HEK293 (cell line): Measurements from ENCODE around the gene NRSN2.

Source experiments
- FEZF1 ChIP-seq: fragments of 450-650 bp; formaldehyde crosslinking; IDR thresholded peaks from 2 replicates; pipeline ENCODE4 v1.5.1; 2016; ENCODE audit warnings: missing biosample characterization, missing genetic modification characterization
- GFI1B ChIP-seq: fragments of 450-650 bp; formaldehyde crosslinking; IDR thresholded peaks from 2 replicates; pipeline ENCODE4 v1.5.1; 2016; ENCODE audit warnings: missing biosample characterization, missing genetic modification characterization
- GLI4 ChIP-seq: fragments of 450-650 bp; formaldehyde crosslinking; IDR thresholded peaks from 2 replicates; pipeline ENCODE4 v1.5.1; 2016; ENCODE audit warnings: missing biosample characterization, missing genetic modification characterization
- KLF1 ChIP-seq: fragments of 450-650 bp; formaldehyde crosslinking; IDR thresholded peaks from 2 replicates; pipeline ENCODE4 v1.5.1; 2016; ENCODE audit warnings: missing biosample characterization, missing genetic modification characterization
- KLF10 ChIP-seq: fragments of 450-650 bp; IDR thresholded peaks from 2 replicates; pipeline ENCODE4 v1.5.1; 2018; ENCODE audit warnings: missing biosample characterization, mild to moderate bottlenecking, missing genetic modification characterization
- OSR2 ChIP-seq: fragments of 450-650 bp; formaldehyde crosslinking; IDR thresholded peaks from 2 replicates; pipeline ENCODE4 v1.5.1; 2016; ENCODE audit warnings: missing biosample characterization, missing genetic modification characterization
- YY1 ChIP-seq: fragments of 450-650 bp; formaldehyde crosslinking; IDR thresholded peaks from 2 replicates; pipeline ENCODE4 v1.5.1; 2018; ENCODE audit warnings: missing biosample characterization, missing genetic modification characterization
- ZBTB17 ChIP-seq: fragments of 450-650 bp; formaldehyde crosslinking; IDR thresholded peaks from 2 replicates; pipeline ENCODE4 v1.5.1; 2016; ENCODE audit warnings: missing biosample characterization, missing genetic modification characterization
- ZNF157 ChIP-seq: fragments of 450-650 bp; formaldehyde crosslinking; IDR thresholded peaks from 2 replicates; pipeline ENCODE4 v1.5.1; 2016; ENCODE audit warnings: missing biosample characterization, missing genetic modification characterization
- ZNF2 ChIP-seq: fragments of 450-650 bp; formaldehyde crosslinking; IDR thresholded peaks from 2 replicates; pipeline ENCODE4 v1.5.1; 2016; ENCODE audit warnings: missing biosample characterization, missing genetic modification characterization
- ZNF221 ChIP-seq: fragments of 450-650 bp; formaldehyde crosslinking; IDR thresholded peaks from 2 replicates; pipeline ENCODE4 v1.5.1; 2017; ENCODE audit warnings: missing biosample characterization, missing genetic modification characterization, borderline replicate concordance
- ZNF239 ChIP-seq: fragments of 450-650 bp; formaldehyde crosslinking; IDR thresholded peaks from 2 replicates; pipeline ENCODE4 v1.5.1; 2016; ENCODE audit warnings: missing biosample characterization, missing genetic modification characterization
- ZNF341 ChIP-seq: fragments of 450-650 bp; formaldehyde crosslinking; IDR thresholded peaks from 2 replicates; pipeline ENCODE4; 2016; ENCODE audit warnings: low read depth, missing biosample characterization, missing genetic modification characterization
- ZNF394 ChIP-seq: fragments of 450-650 bp; formaldehyde crosslinking; IDR thresholded peaks from 2 replicates; pipeline ENCODE4 v1.5.1; 2016; ENCODE audit warnings: missing biosample characterization, missing genetic modification characterization, mild to moderate bottlenecking, moderate library complexity, borderline replicate concordance
- ZNF529 ChIP-seq: fragments of 450-650 bp; formaldehyde crosslinking; IDR thresholded peaks from 2 replicates; pipeline ENCODE4 v1.5.1; 2017; ENCODE audit warnings: missing genetic modification characterization, missing biosample characterization; ENCODE audit not compliant: insufficient replicate concordance
- ZNF555 ChIP-seq: fragments of 450-650 bp; formaldehyde crosslinking; conservative IDR thresholded peaks from 2 replicates; pipeline ENCODE4 v1.5.1; 2017; ENCODE audit warnings: missing biosample characterization, mild to moderate bottlenecking, missing genetic modification characterization, inconsistent platforms
- ZNF571 ChIP-seq: fragments of 450-650 bp; formaldehyde crosslinking; IDR thresholded peaks from 2 replicates; pipeline ENCODE4 v1.5.0; 2017; ENCODE audit warnings: missing biosample characterization, missing genetic modification characterization
- ZNF596 ChIP-seq: fragments of 450-650 bp; IDR thresholded peaks from 2 replicates; pipeline ENCODE4 v1.5.0; 2018; ENCODE audit warnings: missing biosample characterization, mild to moderate bottlenecking, missing genetic modification characterization, moderate library complexity
- ZNF621 ChIP-seq: fragments of 450-650 bp; formaldehyde crosslinking; IDR thresholded peaks from 2 replicates; pipeline ENCODE4 v1.5.1; 2017; ENCODE audit warnings: missing biosample characterization, missing genetic modification characterization
- ZNF624 ChIP-seq: fragments of 450-650 bp; formaldehyde crosslinking; IDR thresholded peaks from 2 replicates; pipeline ENCODE4 v1.5.1; 2017; ENCODE audit warnings: missing biosample characterization, missing genetic modification characterization
- ZNF76 ChIP-seq: fragments of 450-650 bp; formaldehyde crosslinking; IDR thresholded peaks from 2 replicates; pipeline ENCODE4; 2016; ENCODE audit warnings: low read depth, missing biosample characterization, missing genetic modification characterization, borderline replicate concordance
- ZNF791 ChIP-seq: fragments of 450-650 bp; formaldehyde crosslinking; IDR thresholded peaks from 2 replicates; pipeline ENCODE4 v1.5.1; 2016; ENCODE audit warnings: missing biosample characterization, missing genetic modification characterization
- ZNF830 ChIP-seq: fragments of 450-650 bp; IDR thresholded peaks from 2 replicates; pipeline ENCODE4 v1.5.0; 2018; ENCODE audit warnings: missing biosample characterization, missing genetic modification characterization, low read depth, mild to moderate bottlenecking, moderate library complexity
- ZNF837 ChIP-seq: fragments of 450-650 bp; formaldehyde crosslinking; IDR thresholded peaks from 2 replicates; pipeline ENCODE4 v1.5.1; 2016; ENCODE audit warnings: missing biosample characterization, missing genetic modification characterization
- ZSCAN16 ChIP-seq: fragments of 450-650 bp; formaldehyde crosslinking; IDR thresholded peaks from 2 replicates; pipeline ENCODE4 v1.5.1; 2016; ENCODE audit warnings: missing biosample characterization, missing genetic modification characterization
- ZSCAN23 ChIP-seq: fragments of 450-650 bp; formaldehyde crosslinking; IDR thresholded peaks from 2 replicates; pipeline ENCODE4 v1.5.1; 2016; ENCODE audit warnings: missing biosample characterization, missing genetic modification characterization
- TF ChIP-seq, protein P1 (sequence below): fragments of 450-650 bp; formaldehyde crosslinking; IDR thresholded peaks from 2 replicates; pipeline ENCODE4 v1.5.1; 2016; ENCODE audit warnings: missing biosample characterization, missing genetic modification characterization
- TF ChIP-seq, protein P2 (sequence below): fragments of 450-650 bp; formaldehyde crosslinking; IDR thresholded peaks from 2 replicates; pipeline ENCODE4 v1.5.1; 2016; ENCODE audit warnings: missing biosample characterization, missing genetic modification characterization
- TF ChIP-seq, protein P3 (sequence below): fragments of 450-650 bp; formaldehyde crosslinking; IDR thresholded peaks from 2 replicates; pipeline ENCODE4 v1.5.1; 2016; ENCODE audit warnings: missing biosample characterization, missing genetic modification characterization
- TF ChIP-seq, protein P4 (sequence below): fragments of 450-650 bp; formaldehyde crosslinking; IDR thresholded peaks from 2 replicates; pipeline ENCODE4 v1.5.1; 2016; ENCODE audit warnings: missing biosample characterization, missing genetic modification characterization
- TF ChIP-seq, protein P5 (sequence below): fragments of 450-650 bp; formaldehyde crosslinking; IDR thresholded peaks from 2 replicates; pipeline ENCODE4 v1.5.1; 2016; ENCODE audit warnings: missing biosample characterization, missing genetic modification characterization, borderline replicate concordance
- TF ChIP-seq, protein P6 (sequence below): fragments of 450-650 bp; formaldehyde crosslinking; IDR thresholded peaks from 2 replicates; pipeline ENCODE4 v1.5.1; 2017; ENCODE audit warnings: missing biosample characterization, missing genetic modification characterization

NRSN2 gene

DNA sequence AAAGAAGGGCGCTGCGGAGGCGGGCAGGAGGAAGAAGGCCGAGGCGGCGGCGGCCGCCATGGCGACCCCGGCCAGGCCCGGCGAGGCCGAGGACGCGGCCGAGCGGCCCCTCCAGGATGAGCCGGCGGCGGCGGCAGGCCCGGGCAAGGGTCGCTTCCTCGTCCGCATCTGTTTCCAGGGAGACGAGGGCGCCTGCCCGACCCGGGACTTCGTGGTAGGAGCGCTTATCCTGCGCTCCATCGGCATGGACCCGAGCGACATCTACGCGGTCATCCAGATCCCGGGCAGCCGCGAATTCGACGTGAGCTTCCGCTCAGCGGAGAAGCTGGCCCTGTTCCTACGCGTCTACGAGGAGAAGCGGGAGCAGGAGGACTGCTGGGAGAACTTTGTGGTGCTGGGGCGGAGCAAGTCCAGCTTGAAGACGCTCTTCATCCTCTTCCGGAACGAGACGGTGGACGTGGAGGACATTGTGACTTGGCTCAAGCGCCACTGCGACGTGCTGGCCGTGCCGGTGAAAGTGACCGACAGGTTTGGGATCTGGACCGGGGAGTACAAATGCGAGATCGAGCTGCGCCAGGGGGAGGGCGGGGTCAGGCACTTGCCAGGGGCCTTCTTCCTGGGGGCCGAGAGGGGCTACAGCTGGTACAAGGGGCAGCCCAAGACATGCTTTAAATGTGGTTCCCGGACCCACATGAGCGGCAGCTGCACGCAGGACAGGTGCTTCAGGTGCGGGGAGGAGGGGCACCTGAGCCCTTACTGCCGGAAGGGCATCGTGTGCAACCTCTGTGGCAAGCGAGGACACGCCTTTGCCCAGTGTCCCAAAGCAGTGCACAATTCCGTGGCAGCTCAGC is 48.8 kb upstream of the NRSN2 start (continued):
- TF ChIP-seq KLF10 (tag by site-specific recombination) (no peak), ZNF837 (tag by site-specific recombination) (no peak), YY1 (tag by site-specific recombination) (no peak), ZNF2 (tag by site-specific recombination) (peak; percentile 47; the same call in 1 of the 2 replicates), ZNF394 (tag by site-specific recombination) (peak; percentile 100), ZSCAN16 (no peak), ZNF621 (no peak), OSR2 (tag by site-specific recombination) (no peak), ZNF76 (tag by site-specific recombination) (peak; percentile 88), GFI1B (tag by site-specific recombination) (no peak), ZNF341 (tag by site-specific recombination) (peak; percentile 72), ZNF555 (tag by site-specific recombination) (no peak), ZNF571 (tag by site-specific recombination) (no peak), KLF1 (tag by site-specific recombination) (no peak; the same call in 1 of the 2 replicates), GLI4 (tag by site-specific recombination) (no peak), ZNF791 (tag by site-specific recombination) (no peak), ZNF529 (tag by site-specific recombination) (no peak), ZNF221 (tag by site-specific recombination) (no peak), ZNF157 (no peak), ZNF624 (no peak), ZBTB17 (peak; percentile 55; the same call in 1 of the 2 replicates), ZSCAN23 (tag by site-specific recombination) (no peak), ZNF830 (no peak), ZNF596 (tag by site-specific recombination) (no peak), ZNF239 (no peak), FEZF1 (tag by site-specific recombination) (no peak)
- TF ChIP-seq, protein P1, sequence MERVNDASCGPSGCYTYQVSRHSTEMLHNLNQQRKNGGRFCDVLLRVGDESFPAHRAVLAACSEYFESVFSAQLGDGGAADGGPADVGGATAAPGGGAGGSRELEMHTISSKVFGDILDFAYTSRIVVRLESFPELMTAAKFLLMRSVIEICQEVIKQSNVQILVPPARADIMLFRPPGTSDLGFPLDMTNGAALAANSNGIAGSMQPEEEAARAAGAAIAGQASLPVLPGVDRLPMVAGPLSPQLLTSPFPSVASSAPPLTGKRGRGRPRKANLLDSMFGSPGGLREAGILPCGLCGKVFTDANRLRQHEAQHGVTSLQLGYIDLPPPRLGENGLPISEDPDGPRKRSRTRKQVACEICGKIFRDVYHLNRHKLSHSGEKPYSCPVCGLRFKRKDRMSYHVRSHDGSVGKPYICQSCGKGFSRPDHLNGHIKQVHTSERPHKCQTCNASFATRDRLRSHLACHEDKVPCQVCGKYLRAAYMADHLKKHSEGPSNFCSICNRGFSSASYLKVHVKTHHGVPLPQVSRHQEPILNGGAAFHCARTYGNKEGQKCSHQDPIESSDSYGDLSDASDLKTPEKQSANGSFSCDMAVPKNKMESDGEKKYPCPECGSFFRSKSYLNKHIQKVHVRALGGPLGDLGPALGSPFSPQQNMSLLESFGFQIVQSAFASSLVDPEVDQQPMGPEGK (tag by site-specific recombination), result no peak; the same call in 1 of the 2 replicates
- TF ChIP-seq, protein P2, sequence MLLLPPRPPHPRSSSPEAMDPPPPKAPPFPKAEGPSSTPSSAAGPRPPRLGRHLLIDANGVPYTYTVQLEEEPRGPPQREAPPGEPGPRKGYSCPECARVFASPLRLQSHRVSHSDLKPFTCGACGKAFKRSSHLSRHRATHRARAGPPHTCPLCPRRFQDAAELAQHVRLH (tag by site-specific recombination), result no peak
- TF ChIP-seq, protein P3, sequence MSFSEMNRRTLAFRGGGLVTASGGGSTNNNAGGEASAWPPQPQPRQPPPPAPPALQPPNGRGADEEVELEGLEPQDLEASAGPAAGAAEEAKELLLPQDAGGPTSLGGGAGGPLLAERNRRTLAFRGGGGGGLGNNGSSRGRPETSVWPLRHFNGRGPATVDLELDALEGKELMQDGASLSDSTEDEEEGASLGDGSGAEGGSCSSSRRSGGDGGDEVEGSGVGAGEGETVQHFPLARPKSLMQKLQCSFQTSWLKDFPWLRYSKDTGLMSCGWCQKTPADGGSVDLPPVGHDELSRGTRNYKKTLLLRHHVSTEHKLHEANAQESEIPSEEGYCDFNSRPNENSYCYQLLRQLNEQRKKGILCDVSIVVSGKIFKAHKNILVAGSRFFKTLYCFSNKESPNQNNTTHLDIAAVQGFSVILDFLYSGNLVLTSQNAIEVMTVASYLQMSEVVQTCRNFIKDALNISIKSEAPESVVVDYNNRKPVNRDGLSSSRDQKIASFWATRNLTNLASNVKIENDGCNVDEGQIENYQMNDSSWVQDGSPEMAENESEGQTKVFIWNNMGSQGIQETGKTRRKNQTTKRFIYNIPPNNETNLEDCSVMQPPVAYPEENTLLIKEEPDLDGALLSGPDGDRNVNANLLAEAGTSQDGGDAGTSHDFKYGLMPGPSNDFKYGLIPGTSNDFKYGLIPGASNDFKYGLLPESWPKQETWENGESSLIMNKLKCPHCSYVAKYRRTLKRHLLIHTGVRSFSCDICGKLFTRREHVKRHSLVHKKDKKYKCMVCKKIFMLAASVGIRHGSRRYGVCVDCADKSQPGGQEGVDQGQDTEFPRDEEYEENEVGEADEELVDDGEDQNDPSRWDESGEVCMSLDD (tag by site-specific recombination), result no peak
- TF ChIP-seq, protein P4, sequence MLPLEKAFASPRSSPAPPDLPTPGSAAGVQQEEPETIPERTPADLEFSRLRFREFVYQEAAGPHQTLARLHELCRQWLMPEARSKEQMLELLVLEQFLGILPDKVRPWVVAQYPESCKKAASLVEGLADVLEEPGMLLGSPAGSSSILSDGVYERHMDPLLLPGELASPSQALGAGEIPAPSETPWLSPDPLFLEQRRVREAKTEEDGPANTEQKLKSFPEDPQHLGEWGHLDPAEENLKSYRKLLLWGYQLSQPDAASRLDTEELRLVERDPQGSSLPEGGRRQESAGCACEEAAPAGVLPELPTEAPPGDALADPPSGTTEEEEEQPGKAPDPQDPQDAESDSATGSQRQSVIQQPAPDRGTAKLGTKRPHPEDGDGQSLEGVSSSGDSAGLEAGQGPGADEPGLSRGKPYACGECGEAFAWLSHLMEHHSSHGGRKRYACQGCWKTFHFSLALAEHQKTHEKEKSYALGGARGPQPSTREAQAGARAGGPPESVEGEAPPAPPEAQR, result no peak
- TF ChIP-seq, protein P5, sequence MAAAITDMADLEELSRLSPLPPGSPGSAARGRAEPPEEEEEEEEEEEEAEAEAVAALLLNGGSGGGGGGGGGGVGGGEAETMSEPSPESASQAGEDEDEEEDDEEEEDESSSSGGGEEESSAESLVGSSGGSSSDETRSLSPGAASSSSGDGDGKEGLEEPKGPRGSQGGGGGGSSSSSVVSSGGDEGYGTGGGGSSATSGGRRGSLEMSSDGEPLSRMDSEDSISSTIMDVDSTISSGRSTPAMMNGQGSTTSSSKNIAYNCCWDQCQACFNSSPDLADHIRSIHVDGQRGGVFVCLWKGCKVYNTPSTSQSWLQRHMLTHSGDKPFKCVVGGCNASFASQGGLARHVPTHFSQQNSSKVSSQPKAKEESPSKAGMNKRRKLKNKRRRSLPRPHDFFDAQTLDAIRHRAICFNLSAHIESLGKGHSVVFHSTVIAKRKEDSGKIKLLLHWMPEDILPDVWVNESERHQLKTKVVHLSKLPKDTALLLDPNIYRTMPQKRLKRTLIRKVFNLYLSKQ (tag by site-specific recombination), result no peak
- TF ChIP-seq, protein P6, sequence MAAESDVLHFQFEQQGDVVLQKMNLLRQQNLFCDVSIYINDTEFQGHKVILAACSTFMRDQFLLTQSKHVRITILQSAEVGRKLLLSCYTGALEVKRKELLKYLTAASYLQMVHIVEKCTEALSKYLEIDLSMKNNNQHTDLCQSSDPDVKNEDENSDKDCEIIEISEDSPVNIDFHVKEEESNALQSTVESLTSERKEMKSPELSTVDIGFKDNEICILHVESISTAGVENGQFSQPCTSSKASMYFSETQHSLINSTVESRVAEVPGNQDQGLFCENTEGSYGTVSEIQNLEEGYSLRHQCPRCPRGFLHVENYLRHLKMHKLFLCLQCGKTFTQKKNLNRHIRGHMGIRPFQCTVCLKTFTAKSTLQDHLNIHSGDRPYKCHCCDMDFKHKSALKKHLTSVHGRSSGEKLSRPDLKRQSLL (tag by site-specific recombination), result peak; percentile 78
